Astrocyte (in vitro differentiated cells and primary cell): Measurements from ENCODE around the gene CRACDL. TPM values are rescaled to one million over a fixed set of nuclear protein-coding genes. Genes with fewer than 3 reads are reported as not detected.

Source experiments
- DNase-seq: peaks from one replicate; pipeline ENCODE4 v3.0.0-alpha.2; 2010; ENCODE audit warnings: low read depth
- FAIRE-seq: peaks from 2 replicates; lab custom pipeline; 2011; peaks lifted over from hg19 to GRCh38; lab: Jason Lieb, UNC
- H2AFZ ChIP-seq: 2 replicates; pipeline ENCODE4 v1.6.0; 2012; ENCODE audit warnings: low read depth, low read length, inconsistent platforms
- H3K27ac ChIP-seq: 2 replicates; pipeline ENCODE4 v1.5.1; 2011; ENCODE audit warnings: low read depth, low read length, inconsistent platforms
- H3K27me3 ChIP-seq: 2 replicates; pipeline ENCODE4 v1.6.0; 2011; ENCODE audit warnings: low read length, inconsistent platforms; ENCODE audit not compliant: insufficient read depth
- H3K36me3 ChIP-seq: 2 replicates; pipeline ENCODE4 v1.5.1; 2011; ENCODE audit warnings: low read length, inconsistent platforms; ENCODE audit not compliant: insufficient read depth
- H3K4me1 ChIP-seq: 2 replicates; pipeline ENCODE4 v1.5.1; 2011; ENCODE audit warnings: low read length, inconsistent platforms; ENCODE audit not compliant: insufficient read depth
- H3K4me2 ChIP-seq: 2 replicates; pipeline ENCODE4 v1.6.0; 2012; ENCODE audit warnings: low read length, inconsistent platforms
- H3K4me3 ChIP-seq: 2 replicates; pipeline ENCODE4 v1.5.1; 2011; ENCODE audit warnings: low read depth, mild to moderate bottlenecking, low read length, inconsistent platforms; ENCODE audit not compliant: insufficient read depth
- H3K79me2 ChIP-seq: 2 replicates; pipeline ENCODE4 v1.6.0; 2012; ENCODE audit warnings: mild to moderate bottlenecking, low read length, inconsistent platforms; ENCODE audit not compliant: insufficient read depth
- H3K9ac ChIP-seq: 2 replicates; pipeline ENCODE4 v1.6.0; 2012; ENCODE audit warnings: mild to moderate bottlenecking, low read length, inconsistent platforms
- H3K9me3 ChIP-seq: 2 replicates; pipeline ENCODE4 v1.5.1; 2012; ENCODE audit warnings: low read depth, mild to moderate bottlenecking, low read length, inconsistent platforms; ENCODE audit not compliant: insufficient read depth
- H4K20me1 ChIP-seq: 2 replicates; pipeline ENCODE4 v1.6.0; 2012; ENCODE audit warnings: low read length, inconsistent platforms; ENCODE audit not compliant: insufficient read depth
- H3K27ac Mint-ChIP-seq: one replicate; pipeline ENCODE4 v1.8.0; 2021; ENCODE audit warnings: mild to moderate bottlenecking, mixed read lengths; ENCODE audit not compliant: unreplicated experiment
- H3K27me3 Mint-ChIP-seq: one replicate; pipeline ENCODE4 v1.8.0; 2021; ENCODE audit warnings: low read depth, mixed read lengths; ENCODE audit not compliant: unreplicated experiment
- H3K36me3 Mint-ChIP-seq: one replicate; pipeline ENCODE4 v1.8.0; 2021; ENCODE audit warnings: low read depth, mixed read lengths; ENCODE audit not compliant: unreplicated experiment
- H3K4me1 Mint-ChIP-seq: one replicate; pipeline ENCODE4 v1.8.0; 2021; ENCODE audit warnings: low read depth, mixed read lengths; ENCODE audit not compliant: unreplicated experiment
- H3K4me3 Mint-ChIP-seq: one replicate; pipeline ENCODE4 v1.8.0; 2021; ENCODE audit warnings: mild to moderate bottlenecking, moderate library complexity, mixed read lengths; ENCODE audit not compliant: unreplicated experiment
- H3K9me3 Mint-ChIP-seq: one replicate; pipeline ENCODE4 v1.8.0; 2021; ENCODE audit warnings: mild to moderate bottlenecking, mixed read lengths; ENCODE audit not compliant: unreplicated experiment
- CTCF ChIP-seq: IDR thresholded peaks from 2 replicates; pipeline ENCODE4 v1.5.1; 2011; ENCODE audit warnings: low read depth, mild to moderate bottlenecking, inconsistent platforms, low read length, moderate library complexity; ENCODE audit not compliant: insufficient read depth
- EZH2 ChIP-seq: IDR thresholded peaks from 2 replicates; pipeline ENCODE4 v1.6.1; 2012; ENCODE audit warnings: mild to moderate bottlenecking, low read length, inconsistent platforms; ENCODE audit not compliant: insufficient read depth
- total RNA-seq: library from RNA; stranded (reverse); gene quantifications from 2 replicates; pipeline ENCODE4 v1.2.1, GENCODE V29; 2021

The CRACDL gene
- total RNA-seq, 1 donor from 2014 or later: 1.8 TPM

GRCh38 chr2:98823196-98824170 lies 112.5 kb downstream of the CRACDL start:
- Histone ChIP-seq H3K36me3 (no peaks in the 10 kb centered on the region), H3K4me3 (no peak overlapping the region), H3K79me2 (no peaks in the 10 kb centered on the region), H3K4me1 (no peaks in the 10 kb centered on the region), H3K27me3 (peaks cover 24% of the 10 kb centered on the region), H4K20me1 (no peaks in the 10 kb centered on the region), H3K4me2 (peak overlapping the region; percentile 67), H3K27ac (no peak overlapping the region), H3K9ac (no peak overlapping the region), H3K9me3 (no peaks in the 10 kb centered on the region), H2AFZ (peak overlapping the region; percentile 63)
- Mint-ChIP-seq H3K27me3 (peaks cover 67% of the 10 kb centered on the region), H3K27ac (peak overlapping the region; percentile 84), H3K9me3 (peaks cover 7% of the 10 kb centered on the region), H3K36me3 (peaks cover 3% of the 10 kb centered on the region), H3K4me1 (no peaks in the 10 kb centered on the region), H3K4me3 (peak overlapping the region; percentile 77)
- no peak for TF ChIP-seq CTCF
- no peak for FAIRE-seq
- DNase-seq: no peak

GRCh38 chr2:98822301-98823164 lies 113.5 kb downstream of the CRACDL start:
- no peak overlapping the region for H3K27ac ChIP-seq
- no peaks in the 10 kb centered on the region for H3K79me2 ChIP-seq
- Mint-ChIP-seq H3K4me1 (no peaks in the 10 kb centered on the region), H3K36me3 (peaks cover 3% of the 10 kb centered on the region), H3K4me3 (no peak overlapping the region), H3K27me3 (peaks cover 67% of the 10 kb centered on the region), H3K9me3 (peaks cover 4% of the 10 kb centered on the region), H3K27ac (no peak overlapping the region)
- peaks cover 19% of the 10 kb centered on the region for H3K27me3 ChIP-seq
- H2AFZ ChIP-seq: peak overlapping the region; percentile 63
- H3K4me2 ChIP-seq: peak overlapping the region; percentile 67
- no peak for DNase-seq
- TF ChIP-seq CTCF: no peak
- TF ChIP-seq EZH2: peak; percentile 63
- FAIRE-seq: no peak
- no peaks in the 10 kb centered on the region for H3K9me3 ChIP-seq
- no peaks in the 10 kb centered on the region for H3K4me1 ChIP-seq
- H3K36me3 ChIP-seq: no peaks in the 10 kb centered on the region
- H3K9ac ChIP-seq: no peak overlapping the region
- peak overlapping the region; percentile 37 for H3K4me3 ChIP-seq
- no peaks in the 10 kb centered on the region for H4K20me1 ChIP-seq
